HG03342 (cell line): ENCODE results near the gene FAM222A.

Source experiments
- ATAC-seq: cut with Tn5 transposase; IDR thresholded peaks from one replicate; pipeline ENCODE4 v1.9.1; 2021; ENCODE audit warnings: mild to moderate bottlenecking, moderate library complexity; ENCODE audit not compliant: unreplicated experiment

FAM222A gene

DNA sequence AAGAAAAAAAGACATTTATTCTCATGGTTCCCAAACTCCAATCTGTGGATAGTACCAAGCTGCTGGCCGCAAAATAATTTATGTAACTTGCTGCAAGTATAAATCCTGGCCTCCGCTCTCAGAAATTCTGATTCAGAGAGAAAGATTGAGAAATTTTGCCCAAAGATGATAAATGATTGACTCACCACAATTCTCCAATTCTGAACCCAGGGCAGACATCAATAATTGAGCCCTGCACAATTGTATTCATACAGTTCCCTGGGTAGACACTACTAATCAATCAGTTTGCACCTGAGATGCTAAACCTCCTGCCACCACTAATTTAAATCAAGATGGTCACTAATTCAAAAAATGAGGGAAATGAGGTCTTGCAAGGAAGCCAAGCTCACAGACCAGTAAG lies 81.4 kb downstream of the FAM222A start:
- ATAC-seq = no peak

- no peak for ATAC-seq
Measured at GRCh38 chr12:109796057-109796456, 82.4 kb downstream of the FAM222A start.

DNA sequence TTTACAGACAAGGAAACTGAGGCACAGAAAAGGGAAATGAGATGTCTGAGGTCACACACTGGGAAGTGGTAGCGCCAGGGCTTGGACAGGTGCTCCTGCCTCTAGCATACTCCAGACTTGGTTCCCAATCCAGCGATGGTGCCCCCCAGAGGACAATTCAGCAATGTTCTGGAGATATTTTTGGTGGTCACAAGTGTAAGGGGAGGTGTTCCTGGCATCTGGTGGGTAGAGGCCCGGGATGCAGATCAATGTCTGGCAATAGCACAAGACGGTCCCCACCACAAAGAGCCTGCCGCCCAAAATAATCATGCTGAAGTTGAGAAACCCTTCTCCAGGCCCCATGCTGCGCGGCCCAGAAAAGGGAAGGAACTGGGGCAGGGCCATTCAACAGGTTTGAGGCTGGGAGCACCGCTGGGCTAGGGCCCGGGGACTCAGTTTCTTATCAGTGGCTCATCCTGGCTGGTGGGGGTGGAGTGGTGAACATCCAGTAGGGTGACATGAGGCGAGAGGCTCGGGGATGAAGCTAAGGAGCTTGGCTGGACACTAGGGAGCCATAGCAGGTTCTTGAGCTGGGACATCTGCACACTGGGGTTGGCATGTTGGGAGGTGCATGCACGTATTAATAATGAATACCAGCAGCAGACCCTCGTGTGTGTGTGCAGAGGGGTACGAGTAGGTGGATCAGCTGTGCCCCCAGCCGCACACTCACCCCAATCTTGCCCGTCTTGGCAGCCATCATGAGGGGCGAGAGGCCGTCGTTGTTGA lies 84.5 kb downstream of the FAM222A start:
- ATAC-seq = no peak

GRCh38 chr12:109798691-109799090 lies 85.1 kb downstream of the FAM222A start:
- no peak for ATAC-seq

GRCh38 chr12:109800536-109800935 lies 86.9 kb downstream of the FAM222A start:
- no peak for ATAC-seq

DNA sequence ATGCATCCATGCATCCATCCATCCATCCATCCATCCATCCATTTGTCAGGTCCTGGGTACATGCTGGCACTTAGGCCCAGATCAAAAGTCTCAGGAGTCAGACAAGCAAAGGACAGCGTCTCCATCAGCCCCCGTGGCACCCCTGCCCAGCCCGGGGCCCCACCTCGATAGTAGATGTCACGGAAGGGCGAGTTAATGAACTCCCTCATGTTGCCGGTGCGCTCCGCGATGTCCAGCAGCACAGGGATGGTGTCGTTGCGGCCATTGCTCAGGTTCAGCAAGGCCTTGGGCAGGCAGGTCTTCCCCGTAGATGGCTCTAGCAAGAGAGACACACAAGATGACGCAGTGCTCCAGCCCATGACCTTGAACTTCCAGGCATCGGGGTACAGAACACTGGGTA lies 89.2 kb downstream of the FAM222A start:
- no peak for ATAC-seq

- no peak for ATAC-seq
Measured at GRCh38 chr12:109803678-109804077, 90.1 kb downstream of the FAM222A start.

DNA sequence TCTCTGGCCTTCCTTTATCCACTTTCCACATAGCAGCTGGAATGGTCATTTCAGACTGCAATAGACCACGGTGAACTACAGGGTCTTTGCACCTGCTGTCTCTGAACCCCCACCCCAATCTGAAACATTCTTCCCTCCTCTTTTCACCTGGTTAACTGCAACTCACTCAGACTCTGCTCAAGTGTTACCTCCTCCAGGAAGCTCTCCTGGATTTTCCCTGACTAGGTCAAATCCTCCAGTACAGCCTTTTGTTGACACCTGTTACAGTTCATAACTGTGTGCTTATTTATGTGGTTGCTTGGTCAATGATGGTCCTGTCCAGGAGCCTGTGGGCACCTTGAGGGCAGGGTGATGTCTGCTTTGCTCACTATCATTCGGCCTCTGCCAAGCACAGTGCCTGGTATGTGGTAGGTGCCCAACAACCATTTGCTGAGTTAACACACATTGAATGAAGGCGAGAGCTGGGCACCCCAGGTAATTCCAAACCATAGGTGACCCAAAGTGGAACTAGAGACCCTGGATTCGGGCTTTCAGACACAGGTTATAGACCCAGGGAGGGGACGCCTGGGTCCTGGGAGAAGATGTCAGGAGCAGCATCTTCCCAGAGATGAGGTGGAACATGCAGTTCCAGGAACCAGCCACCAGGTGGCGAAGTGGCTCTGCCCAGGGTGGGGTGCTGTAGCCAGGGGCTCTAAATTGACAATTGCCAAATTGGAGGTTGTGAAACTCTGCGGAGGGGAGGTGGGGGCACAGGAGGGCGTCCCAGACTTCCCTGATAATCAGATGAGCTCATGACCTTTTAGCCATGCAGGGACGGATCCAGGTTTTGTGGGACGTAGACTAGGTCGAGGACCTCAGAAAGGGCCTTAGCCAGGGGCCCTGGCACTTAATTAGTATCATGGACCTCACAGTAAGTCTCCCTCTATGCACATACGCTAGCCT lies 91.5 kb downstream of the FAM222A start:
- no peak for ATAC-seq

DNA sequence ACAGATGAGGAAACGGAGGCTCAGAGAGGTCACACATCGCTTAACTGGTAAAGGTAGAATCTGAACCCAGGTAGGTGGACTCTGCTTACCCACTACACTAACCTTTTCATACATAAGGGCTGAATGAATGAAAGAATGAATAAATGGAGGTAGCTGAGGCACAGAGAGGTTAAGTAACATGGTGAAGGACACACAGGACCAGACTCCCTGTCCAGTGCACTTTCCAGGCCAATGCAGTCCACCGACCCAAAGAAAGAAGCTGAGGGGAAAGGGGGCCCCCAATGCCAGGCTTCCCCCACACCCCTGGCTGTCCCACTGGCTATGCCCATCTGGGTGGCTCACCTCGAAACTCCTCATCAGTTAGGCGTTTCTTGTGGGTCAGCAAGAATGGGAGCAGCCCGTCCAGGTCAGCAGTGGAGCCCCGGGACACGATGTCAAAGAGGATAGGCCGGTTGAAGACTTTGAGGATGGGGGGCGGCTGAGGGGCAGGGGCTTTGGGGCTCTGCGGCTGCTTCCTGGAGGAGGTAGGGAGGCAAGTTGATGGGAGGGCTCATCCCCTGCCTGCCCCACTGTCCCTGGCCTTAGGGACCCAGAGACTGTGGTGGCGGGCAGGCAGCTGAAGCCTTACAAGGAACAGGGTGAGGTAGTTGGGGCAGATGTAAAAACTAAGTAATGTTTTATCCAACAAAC lies 94.5 kb downstream of the FAM222A start:
- ATAC-seq = no peak

DNA sequence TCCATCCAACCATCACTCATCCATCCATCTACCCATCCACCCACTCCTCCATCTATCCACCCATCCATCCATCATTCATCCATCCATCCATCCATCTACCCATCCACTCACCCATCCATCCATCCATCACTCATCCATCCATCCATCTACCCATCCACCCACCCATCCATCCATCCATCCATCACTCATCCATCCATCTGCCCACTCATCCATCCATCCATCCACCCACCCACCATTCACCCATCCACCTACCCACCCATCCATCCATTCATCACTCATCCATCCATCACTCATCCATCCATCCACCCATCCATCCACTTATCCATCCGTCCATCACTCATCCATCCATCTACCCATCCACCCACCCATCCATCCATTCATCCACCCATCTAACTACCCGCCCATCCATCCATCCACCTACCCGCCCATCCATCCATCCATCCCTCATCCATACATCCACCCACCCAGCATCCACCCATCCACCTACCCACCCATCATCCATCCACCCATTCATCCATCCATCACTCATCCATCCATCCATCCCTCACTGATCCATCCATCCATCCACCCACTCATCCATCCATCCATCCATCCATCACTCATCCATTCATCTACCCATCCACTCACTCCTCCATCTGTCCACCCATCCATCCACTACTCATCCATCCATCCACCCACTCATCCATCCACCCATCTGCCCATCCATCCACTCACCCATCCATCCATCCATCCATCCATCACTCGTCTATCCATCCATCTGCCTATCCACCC lies 95.4 kb downstream of the FAM222A start:
- no peak for ATAC-seq

GRCh38 chr12:109810954-109811623 lies 97.5 kb downstream of the FAM222A start:
- no peak for ATAC-seq

- no peak for ATAC-seq
Measured at GRCh38 chr12:109811624-109811995, 98.0 kb downstream of the FAM222A start.

GRCh38 chr12:109813810-109814416 lies 100.3 kb downstream of the FAM222A start:
- no peak for ATAC-seq

GRCh38 chr12:109814600-109815150 lies 101.0 kb downstream of the FAM222A start:
- ATAC-seq = no peak

DNA sequence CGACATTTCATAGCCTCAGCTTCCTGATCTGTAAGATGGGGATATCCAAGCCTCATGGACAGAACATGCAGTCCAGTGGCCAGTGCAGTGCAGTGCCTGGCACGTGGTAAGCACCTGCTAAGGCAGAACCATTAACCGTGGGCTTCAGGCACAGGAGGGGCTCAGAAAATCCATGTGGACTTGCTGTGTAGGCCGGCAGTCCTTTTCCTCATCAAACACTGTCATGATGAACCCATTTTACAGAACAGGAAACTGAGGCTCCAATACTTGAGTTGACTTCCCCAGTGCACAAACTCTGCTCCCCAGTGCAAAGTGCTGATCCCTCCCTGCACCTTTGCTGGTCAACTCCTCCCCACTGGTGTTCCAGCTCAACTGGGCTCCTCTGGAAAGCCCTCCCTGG lies 101.6 kb downstream of the FAM222A start:
- ATAC-seq = no peak

GRCh38 chr12:109815757-109816617 lies 102.4 kb downstream of the FAM222A start:
- ATAC-seq = no peak

DNA sequence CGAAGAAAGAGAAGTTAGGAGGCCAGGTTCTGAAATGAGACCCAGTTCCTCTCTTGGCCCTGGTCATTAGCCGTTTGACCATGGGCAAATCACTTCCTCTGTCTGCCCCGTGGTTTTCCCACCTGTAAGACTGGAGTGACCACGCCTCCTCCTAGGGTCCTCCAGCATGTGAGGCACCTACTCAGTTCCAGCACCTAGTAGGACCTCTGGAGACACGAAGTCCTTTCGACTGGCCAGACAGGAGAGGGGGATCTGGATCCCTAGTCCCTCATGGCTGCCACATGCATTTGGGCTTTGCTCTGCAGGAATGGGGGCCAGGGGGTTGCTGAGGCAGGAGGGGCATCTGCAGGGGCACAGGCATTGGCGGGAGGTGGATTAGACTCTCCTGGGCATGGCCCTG lies 103.2 kb downstream of the FAM222A start:
- ATAC-seq = no peak

- ATAC-seq = no peak
Measured at GRCh38 chr12:109817627-109818231, 104.1 kb downstream of the FAM222A start.
